LHCN-M2 (cell line): ENCODE results near the gene ARHGEF17. TPM values are rescaled to one million over a fixed set of nuclear protein-coding genes. Genes with fewer than 3 reads are reported as not detected.

Experiments used
- DNase-seq: peaks from one replicate; pipeline ENCODE4 v3.0.0-alpha.2; 2012; ENCODE audit warnings: low read depth
- total RNA-seq: library from RNA; depleted of rRNA; stranded (reverse); fragments of >200 nt; gene quantifications from 2 replicates; pipeline ENCODE4 v1.2.3, GENCODE V29; 2014

Gene ARHGEF17
- total RNA-seq, 1 experiment from 2014 or later = 13.8 TPM

DNA sequence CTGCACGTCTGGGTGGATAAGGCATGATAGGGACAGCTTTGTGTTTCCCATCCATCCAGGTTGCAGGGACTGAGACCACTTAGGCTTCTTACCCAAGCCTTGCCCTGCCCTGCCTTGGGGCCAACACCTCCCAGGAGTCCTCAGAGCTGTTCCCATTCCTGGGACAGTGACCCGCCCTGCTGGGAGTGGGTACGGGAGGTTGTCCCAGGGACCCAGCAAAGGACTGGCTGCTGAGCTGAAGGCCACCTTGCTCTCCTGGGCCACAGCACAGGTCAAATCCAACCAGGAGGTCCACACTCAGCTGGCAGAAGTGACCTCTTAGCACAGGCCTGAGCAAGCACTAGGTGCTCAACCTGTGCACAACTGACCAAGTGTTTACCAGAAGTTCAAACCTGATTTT, 16.9 kb upstream of the ARHGEF17 start:
- DNase-seq = no peak

DNA sequence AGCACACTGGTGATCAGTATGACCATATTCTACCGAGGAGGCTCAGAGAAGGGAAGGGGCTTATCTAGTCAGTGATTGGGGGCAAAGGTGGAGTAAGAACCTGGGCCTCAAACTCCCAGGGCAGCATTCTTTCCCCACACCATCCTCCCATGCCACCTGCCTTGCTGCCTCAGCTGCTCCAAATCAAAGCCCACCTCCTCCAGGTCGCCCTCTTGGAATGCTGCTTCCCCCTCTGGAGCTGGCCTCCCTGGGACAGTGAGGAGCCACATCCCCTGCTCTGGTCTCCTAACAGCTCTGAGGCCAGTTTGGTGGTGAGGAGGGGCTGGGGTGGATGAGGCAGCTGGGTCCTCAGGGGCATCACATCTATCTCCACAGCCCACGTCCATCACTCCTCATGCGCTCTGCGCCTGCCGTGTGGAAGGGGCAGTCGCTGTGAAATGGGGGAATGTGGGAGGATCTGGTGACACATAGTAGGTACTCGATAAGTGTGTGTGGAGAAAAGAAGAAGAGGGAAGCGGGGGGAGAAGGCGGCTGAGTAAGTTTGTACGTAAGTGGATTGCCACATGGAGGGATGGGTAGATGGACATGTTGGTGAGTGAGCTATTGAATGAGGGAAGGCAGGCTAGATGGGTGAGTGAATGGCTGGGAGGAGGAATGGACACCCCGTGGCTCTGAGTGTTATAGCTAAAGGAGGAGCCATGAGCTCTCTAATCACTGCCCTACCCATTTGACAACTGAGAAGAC, 16.1 kb upstream of the ARHGEF17 start:
- DNase-seq = no peak

DNA sequence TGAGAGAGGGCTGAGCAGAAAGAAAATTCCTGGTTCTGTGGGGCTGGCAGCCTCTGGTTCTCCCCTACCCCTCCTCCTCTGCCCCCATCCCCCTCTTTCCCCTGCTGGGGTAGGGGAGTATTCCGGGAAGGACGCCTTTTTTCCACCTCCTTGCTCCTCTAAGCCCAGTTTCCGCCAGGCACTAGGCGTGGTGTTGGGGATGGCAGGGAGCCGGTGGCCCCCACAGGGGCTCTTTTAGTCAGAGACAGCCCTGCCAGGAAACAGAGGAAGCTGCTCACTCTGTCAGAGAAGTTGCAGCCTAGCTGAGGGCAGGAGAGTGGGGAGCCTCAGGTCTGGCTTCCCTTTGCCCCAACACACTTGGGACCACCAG, 15.6 kb upstream of the ARHGEF17 start:
- no peak for DNase-seq

DNA sequence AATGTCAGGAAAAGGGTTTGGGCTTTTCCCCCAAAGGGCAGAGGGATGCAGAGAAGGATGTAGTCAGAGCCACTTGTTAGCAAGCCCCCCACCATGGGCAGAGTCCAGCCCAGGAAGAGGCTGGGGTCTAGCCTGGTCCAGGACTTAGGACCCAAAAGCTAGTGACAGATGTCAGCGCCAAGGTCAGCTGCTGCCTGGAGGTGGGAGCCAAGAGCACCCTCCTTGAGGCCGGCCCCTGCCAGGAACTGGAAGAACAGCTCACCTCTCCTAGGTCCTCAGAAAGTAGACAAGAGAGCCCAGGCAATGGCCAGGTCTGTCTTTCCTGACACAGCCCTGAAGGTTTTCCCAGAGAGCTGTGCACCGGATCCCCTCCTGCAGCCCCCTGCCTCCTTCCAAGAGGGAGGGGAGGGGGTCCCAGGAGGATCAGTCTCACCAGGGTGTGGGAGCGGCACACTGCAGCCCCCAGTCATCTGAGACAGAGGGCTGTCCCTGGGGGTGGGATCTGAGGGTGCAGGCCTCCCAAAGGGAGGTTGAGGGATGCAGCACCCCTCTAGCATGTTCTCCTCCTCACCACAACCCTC, 14.6 kb upstream of the ARHGEF17 start:
- no peak for DNase-seq

DNA sequence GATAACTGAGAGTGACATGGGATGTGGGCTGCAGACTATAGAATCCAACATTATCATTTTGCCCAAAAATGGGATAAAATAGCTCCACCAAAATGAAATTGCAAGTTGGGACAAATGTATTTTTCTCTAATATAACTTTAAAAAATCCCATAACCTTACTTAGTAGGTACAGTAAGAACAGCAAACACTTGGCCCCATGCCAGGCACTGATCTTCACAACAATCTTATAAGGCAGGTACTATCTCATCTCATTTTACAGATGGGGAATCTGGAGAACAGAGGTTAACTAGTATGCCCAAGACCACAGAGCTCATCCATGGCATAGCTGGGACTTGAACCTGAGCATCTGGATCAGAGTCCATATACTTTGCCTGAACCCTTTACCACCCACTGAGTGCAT, 13.5 kb upstream of the ARHGEF17 start:
- DNase-seq = no peak

DNA sequence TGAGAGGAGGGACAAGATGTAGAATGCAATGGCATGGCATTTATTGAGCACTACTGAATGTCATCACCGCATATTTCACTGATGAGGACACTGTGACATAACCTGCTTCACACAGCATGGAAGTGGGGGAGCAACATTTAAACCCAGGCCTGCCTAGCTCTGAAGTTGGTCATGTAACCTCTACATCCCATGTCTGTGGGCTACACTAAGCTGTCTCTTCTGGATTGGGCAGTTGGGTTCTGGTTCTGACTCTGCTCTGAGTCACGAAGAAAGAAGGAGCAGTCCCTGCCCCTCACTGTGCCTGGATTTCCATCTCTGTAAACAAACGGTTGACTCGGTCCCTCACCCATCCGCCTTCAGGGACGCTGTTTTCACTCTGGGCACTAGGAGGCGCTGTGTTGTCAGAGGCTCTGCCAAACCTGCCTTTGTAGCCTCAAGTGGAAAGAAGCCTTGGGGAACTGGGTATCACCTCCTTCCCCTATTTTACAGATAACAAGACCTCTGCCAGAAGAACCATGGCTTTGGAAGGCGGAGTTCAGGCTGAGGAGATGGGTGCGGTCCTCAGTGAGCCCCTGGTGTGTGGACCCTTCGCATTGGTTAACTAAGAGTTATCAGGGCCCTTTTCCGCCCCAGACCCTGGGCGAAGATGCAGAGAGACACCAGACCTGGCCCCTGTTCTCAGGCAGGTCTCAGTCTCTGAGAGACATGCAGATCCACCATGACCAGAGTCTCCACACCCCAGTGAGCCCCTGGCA, 12.7 kb upstream of the ARHGEF17 start:
- DNase-seq = peak; percentile 79

DNA sequence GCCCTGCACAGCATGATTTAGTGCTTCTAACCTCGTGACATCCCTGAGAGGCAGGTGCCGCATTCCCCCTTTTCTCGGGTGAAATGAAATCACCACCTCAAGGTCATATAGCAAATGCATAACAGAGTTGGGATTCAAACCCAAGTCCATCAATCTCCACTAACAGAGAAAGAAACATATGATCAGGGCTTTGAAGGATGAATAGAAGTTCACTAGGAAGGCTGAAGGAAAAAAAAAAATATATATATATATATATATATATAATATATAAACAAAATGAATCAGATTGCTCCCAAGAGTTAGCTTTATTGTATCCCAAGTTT, 12.1 kb upstream of the ARHGEF17 start:
- no peak for DNase-seq

DNA sequence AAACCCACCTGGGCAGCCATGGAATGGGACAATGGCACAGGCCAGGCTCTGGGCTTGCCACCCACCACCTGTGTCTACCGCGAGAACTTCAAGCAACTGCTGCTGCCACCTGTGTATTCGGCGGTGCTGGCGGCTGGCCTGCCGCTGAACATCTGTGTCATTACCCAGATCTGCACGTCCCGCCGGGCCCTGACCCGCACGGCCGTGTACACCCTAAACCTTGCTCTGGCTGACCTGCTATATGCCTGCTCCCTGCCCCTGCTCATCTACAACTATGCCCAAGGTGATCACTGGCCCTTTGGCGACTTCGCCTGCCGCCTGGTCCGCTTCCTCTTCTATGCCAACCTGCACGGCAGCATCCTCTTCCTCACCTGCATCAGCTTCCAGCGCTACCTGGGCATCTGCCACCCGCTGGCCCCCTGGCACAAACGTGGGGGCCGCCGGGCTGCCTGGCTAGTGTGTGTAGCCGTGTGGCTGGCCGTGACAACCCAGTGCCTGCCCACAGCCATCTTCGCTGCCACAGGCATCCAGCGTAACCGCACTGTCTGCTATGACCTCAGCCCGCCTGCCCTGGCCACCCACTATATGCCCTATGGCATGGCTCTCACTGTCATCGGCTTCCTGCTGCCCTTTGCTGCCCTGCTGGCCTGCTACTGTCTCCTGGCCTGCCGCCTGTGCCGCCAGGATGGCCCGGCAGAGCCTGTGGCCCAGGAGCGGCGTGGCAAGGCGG, 11.4 kb upstream of the ARHGEF17 start:
- no peak for DNase-seq

DNA sequence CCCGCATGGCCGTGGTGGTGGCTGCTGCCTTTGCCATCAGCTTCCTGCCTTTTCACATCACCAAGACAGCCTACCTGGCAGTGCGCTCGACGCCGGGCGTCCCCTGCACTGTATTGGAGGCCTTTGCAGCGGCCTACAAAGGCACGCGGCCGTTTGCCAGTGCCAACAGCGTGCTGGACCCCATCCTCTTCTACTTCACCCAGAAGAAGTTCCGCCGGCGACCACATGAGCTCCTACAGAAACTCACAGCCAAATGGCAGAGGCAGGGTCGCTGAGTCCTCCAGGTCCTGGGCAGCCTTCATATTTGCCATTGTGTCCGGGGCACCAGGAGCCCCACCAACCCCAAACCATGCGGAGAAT, 10.9 kb upstream of the ARHGEF17 start:
- no peak for DNase-seq

DNA sequence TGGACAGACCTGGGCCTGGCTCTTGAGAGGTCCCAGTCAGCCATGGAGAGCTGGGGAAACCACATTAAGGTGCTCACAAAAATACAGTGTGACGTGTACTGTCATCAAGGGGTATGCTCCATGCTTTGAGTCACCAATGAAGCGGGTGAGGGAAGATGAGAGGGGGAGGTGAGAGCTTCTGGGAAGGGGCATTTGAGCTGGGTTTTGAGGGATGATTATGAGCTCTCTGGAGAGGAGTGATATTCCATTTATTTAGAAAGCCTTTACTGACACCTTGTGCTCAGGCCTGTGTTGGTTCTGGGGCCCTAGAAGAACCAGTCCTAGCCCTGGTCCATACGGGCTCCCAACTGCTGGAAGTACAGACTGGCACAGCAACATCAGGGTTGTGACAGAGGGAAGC, 10.4 kb upstream of the ARHGEF17 start:
- no peak for DNase-seq

DNA sequence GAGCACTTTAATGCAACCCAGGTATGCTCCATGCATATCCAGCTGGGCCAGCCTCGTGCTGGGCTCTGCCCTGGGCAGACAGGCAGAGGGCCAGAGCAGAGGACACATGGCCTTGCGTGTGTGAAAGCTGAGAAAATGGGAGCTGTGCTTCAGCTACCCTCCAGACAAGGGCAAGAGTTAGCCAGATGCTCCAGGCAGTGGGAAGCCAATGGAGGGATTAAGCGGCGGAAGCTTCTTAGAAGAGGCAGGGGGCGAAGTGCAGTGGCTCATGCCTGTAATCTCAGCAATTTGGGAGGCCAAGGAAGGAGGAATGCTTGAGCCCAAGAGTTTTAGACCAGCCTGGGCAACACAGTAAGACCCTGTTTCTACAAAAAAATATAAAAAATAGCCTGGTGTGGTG, 9.8 kb upstream of the ARHGEF17 start:
- no peak for DNase-seq

DNA sequence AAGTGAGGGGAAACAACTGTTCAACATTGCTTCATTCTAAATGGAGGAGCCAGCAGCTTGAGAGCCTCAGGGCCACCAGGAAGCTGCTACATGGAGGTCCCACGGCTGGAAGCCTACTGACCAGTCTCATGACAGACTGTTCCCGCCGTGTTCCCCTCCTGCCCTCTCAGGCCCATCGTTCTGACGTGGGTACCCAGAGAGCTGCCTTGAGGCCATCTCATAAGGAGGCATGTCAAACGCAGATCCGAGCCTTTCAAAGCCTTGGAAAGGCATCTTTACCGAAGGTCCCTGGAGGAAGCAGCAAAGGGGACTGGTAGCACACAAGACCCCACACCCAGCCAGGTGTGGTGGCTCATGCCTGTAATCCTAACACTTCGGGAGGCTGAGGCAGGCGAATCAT, 8.3 kb upstream of the ARHGEF17 start:
- DNase-seq = no peak

DNA sequence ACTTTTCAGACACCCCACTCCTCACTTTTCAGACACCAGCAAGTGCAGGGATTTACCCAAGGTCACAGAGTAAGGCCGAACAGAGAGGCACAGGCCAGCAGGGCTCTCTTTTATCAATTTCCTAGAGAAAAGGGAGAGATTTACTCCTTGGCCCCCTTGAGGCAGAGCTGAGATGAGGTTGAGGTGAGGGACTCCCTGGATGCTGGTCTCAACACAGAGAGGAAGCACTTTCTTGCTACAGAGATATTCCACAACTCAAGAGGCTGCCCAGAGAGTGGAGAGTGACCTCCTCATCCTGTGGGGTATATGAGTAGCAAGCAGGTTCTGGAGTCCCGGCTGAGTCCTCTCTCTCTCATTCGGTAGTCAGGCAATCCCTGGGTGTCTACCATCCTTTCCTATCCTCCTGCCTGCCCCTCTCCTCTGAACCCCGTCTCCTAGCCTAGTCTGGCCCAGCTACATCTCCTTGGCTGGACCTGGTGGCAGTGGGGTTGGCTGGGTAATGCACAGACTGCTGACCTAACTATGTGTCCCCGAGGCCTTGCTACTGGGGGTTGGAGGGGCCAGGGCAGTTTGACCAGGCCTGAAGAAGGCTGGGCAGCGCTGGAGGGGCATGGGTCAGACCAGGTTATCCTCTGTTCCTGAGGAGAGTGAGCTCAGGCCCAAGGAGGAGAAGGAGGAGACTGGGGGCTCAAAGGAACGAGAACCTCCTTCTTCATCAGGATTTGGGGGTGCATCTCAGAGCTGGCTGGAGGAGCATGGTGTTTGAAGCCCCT, 1.8 kb upstream of the ARHGEF17 start:
- no peak for DNase-seq

DNA sequence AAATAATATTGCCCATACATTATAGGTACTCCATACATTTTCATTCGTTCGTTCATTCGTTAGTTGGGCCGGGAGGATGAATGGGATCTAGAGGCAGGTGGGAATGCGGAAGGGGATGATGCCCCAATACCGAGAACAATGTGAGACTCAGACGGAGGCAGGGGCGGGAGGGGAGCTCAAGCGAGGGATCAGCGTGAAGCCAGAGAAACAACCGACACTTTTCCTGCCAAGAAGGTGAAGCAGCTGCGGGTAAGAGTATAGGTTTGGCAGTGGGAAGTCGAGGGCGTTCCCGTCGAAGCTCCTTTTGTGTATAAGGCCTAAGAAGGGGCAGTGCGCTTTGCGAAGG, 1.1 kb upstream of the ARHGEF17 start:
- DNase-seq = no peak

DNA sequence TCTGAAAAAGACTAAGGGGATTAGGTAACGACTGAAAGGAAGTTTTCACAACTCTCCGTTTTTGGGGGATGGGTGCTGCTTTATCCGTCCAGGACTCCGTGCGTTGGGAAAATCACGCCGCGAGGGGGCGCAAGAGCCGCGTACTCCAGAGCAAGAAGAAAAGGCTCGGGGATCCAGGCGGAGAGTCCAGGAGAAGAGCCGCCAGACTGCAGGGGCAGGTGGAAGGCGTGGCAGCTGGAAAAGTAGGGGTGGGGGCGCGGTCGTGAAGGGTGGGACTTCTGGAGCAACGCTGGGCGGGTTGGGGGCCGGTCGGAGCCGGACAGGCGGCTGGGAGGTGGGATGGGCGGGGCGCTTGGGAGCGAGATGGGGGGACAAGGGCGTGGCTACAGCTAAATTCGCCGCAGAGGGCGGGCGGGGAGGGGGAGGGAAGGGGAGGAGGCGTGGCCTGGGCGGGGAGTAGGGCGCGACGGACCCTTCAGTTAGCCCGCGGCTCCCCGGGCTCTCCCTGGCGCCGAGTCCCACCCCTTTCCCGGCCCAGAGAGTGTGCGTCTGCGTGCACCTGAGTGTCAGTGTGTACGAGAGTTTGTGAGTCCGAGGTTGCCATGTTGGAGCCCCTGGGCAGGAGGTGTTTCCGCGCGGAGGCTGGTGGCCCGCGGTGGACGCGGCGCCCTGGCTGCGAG, 613 bp upstream of the ARHGEF17 start:
- DNase-seq = peak; percentile 96

DNA sequence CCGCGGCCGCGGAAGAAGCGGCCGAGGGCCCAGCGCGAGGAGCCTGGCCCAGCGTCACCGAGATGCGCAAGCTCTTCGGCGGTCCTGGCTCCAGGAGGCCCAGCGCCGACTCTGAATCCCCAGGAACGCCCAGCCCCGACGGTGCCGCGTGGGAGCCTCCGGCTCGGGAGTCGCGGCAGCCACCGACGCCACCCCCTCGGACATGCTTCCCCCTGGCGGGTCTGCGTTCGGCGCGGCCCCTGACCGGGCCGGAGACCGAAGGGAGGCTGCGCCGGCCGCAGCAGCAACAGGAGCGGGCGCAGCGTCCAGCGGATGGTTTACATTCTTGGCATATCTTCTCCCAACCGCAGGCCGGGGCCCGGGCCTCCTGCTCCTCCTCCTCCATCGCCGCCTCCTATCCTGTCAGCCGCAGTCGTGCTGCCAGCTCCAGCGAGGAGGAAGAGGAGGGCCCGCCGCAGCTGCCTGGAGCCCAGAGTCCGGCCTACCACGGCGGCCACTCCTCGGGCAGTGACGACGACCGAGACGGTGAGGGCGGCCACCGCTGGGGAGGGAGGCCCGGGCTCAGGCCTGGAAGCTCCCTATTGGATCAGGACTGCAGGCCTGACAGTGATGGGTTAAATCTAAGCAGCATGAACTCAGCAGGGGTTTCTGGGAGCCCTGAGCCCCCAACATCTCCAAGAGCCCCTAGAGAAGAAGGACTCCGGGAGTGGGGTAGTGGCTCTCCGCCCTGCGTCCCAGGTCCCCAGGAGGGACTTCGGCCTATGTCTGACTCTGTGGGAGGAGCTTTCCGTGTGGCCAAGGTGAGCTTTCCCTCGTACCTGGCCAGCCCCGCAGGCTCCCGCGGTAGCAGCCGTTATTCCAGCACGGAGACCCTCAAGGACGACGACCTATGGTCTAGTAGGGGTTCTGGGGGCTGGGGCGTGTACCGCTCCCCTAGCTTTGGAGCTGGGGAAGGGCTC, 1.2 kb downstream of the ARHGEF17 start:
- peak; percentile 95 for DNase-seq

DNA sequence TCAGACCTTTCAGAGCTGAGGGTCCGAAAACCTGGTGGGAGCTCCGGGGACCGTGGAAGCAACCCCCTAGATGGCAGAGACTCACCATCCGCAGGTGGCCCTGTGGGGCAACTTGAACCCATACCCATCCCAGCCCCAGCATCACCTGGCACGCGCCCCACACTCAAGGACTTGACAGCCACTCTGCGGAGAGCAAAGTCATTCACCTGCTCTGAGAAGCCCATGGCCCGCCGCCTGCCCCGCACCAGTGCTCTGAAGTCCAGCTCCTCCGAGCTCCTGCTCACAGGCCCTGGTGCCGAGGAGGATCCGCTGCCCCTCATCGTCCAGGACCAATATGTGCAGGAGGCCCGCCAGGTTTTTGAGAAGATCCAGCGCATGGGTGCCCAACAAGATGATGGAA, 2.0 kb downstream of the ARHGEF17 start:
- DNase-seq = no peak

DNA sequence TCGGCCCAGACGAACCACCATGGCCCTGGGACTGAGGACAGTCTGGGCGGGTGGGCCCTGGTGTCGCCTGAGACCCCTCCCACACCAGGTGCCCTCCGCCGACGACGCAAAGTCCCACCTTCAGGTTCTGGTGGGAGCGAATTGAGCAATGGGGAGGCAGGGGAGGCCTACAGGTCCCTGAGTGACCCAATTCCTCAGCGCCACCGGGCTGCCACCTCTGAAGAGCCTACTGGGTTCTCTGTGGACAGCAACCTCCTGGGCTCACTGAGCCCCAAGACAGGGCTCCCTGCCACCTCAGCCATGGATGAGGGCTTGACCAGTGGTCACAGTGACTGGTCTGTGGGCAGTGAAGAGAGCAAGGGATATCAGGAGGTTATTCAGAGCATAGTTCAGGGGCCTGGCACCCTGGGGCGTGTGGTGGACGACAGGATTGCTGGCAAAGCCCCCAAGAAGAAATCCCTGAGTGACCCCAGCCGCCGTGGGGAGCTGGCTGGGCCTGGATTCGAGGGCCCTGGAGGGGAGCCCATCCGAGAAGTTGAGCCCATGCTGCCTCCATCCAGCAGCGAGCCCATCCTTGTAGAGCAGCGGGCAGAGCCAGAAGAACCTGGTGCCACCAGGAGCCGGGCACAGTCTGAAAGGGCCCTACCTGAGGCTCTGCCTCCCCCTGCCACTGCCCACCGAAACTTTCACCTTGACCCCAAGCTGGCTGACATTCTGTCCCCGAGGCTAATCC, 2.8 kb downstream of the ARHGEF17 start:
- no peak for DNase-seq

DNA sequence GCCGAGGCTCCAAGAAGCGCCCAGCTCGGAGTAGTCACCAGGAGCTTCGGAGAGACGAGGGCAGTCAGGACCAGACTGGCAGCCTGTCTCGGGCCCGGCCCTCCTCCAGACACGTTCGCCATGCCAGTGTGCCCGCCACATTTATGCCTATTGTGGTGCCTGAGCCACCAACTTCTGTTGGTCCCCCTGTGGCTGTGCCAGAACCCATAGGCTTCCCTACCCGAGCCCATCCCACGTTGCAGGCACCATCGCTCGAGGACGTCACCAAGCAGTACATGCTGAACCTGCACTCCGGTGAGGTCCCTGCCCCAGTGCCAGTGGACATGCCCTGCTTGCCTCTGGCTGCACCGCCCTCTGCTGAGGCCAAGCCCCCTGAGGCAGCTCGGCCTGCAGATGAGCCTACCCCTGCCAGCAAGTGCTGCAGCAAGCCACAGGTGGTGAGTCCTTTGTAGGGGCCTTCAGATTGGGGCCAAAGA, 3.4 kb downstream of the ARHGEF17 start:
- no peak for DNase-seq
